Right atrium auricular region (tissue), 2 donors: ENCODE results near the gene GPR82. TPM values are rescaled to one million over a fixed set of nuclear protein-coding genes. Genes with fewer than 3 reads are reported as not detected.
A peak's percentile ranks its signal among the peaks of the same experiment; 100 is the strongest.

ENCODE experiments used
- DNase-seq: peaks from one replicate; pipeline ENCODE4 v3.0.0-alpha.2; 2019; ENCODE audit warnings: low spot score
- H3K27ac ChIP-seq, 2 donors: fragments of 200-600 bp; sonication (generic); 1 replicate in 1 of 2; 2 replicates in 1 of 2; pipeline ENCODE4 v1.5.1; 2016 to 2019
- H3K27me3 ChIP-seq, 2 donors: fragments of 200-600 bp; sonication (generic); one replicate each; pipeline versions ENCODE4 v1.5.1 to v1.6.0; 2017 to 2019
- H3K36me3 ChIP-seq: fragments of 200-600 bp; sonication (generic); one replicate; pipeline ENCODE4 v1.5.1; 2016
- H3K4me1 ChIP-seq, 2 donors: fragments of 200-600 bp; sonication (generic); one replicate each; pipeline versions ENCODE4 v1.5.1 to v1.6.0; 2017 to 2019
- H3K4me3 ChIP-seq, 2 donors: fragments of 200-600 bp; sonication (generic); 1 replicate in 1 of 2; 2 replicates in 1 of 2; pipeline ENCODE4 v1.5.1; 2017 to 2019; ENCODE audit warnings: mild to moderate bottlenecking in 1 of 2, moderate library complexity in 1 of 2
- H3K9me3 ChIP-seq, 2 donors: fragments of 200-600 bp; sonication (generic); one replicate each; pipeline ENCODE4 v1.5.1; 2019
- total RNA-seq, 2 donors: library from RNA; depleted of rRNA; stranded (reverse); fragments of >200 nt; gene quantifications; one replicate each; pipeline ENCODE4 v1.1.0, GENCODE V29; 2016
- TF ChIP-seq, protein P1 (sequence below), 2 donors: fragments of 200-600 bp; sonication (generic); IDR thresholded peaks; one replicate each; pipeline ENCODE4 v1.5.1; 2019; ENCODE audit warnings: antibody characterized with exemption in 2 of 2

Gene GPR82
- total RNA-seq, 2 donors from 2014 or later, result 0.31 TPM; not detected in 1

GRCh38 chrX:41733939-41734338, 10.0 kb downstream of the GPR82 start:
- H3K27me3 ChIP-seq, result no peaks in the 10 kb centered on the region
- no peaks in the 10 kb centered on the region for H3K4me1 ChIP-seq
- no peaks in the 10 kb centered on the region for H3K9me3 ChIP-seq
- H3K36me3 ChIP-seq, result no peaks in the 10 kb centered on the region
- DNase-seq, result no peak
- no peak overlapping the region for H3K4me3 ChIP-seq
- no peak overlapping the region for H3K27ac ChIP-seq
- TF ChIP-seq, protein P1, sequence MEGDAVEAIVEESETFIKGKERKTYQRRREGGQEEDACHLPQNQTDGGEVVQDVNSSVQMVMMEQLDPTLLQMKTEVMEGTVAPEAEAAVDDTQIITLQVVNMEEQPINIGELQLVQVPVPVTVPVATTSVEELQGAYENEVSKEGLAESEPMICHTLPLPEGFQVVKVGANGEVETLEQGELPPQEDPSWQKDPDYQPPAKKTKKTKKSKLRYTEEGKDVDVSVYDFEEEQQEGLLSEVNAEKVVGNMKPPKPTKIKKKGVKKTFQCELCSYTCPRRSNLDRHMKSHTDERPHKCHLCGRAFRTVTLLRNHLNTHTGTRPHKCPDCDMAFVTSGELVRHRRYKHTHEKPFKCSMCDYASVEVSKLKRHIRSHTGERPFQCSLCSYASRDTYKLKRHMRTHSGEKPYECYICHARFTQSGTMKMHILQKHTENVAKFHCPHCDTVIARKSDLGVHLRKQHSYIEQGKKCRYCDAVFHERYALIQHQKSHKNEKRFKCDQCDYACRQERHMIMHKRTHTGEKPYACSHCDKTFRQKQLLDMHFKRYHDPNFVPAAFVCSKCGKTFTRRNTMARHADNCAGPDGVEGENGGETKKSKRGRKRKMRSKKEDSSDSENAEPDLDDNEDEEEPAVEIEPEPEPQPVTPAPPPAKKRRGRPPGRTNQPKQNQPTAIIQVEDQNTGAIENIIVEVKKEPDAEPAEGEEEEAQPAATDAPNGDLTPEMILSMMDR (IDR thresholded peaks at IDR 0.05), result no peak

DNA sequence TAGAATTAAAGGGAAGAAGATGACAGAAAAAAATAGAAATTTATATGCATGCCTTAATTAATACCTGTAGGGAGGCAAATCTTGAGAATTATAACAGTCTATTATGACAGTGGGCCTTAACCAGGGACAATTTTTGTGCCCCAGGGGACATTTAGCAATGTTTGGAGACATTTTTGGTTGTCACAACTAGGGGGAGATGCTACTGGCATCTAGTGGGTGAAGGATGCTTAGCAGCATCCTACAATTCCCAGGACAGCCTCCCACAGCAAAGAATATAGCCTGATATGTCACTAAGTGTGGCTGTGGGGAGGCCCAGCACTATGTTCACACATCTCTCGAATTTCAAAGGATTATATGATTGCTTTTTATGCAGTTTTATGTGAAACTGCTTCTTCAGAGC, 10.5 kb downstream of the GPR82 start:
- Histone ChIP-seq H3K4me1 (no peaks in the 10 kb centered on the region), H3K36me3 (no peaks in the 10 kb centered on the region), H3K9me3 (no peaks in the 10 kb centered on the region), H3K4me3 (no peak overlapping the region), H3K27me3 (no peaks in the 10 kb centered on the region), H3K27ac (no peak overlapping the region)
- no peak for DNase-seq
- TF ChIP-seq, protein P1 (IDR thresholded peaks at IDR 0.05), result peak in 1 of 2 donors; percentile 59

DNA sequence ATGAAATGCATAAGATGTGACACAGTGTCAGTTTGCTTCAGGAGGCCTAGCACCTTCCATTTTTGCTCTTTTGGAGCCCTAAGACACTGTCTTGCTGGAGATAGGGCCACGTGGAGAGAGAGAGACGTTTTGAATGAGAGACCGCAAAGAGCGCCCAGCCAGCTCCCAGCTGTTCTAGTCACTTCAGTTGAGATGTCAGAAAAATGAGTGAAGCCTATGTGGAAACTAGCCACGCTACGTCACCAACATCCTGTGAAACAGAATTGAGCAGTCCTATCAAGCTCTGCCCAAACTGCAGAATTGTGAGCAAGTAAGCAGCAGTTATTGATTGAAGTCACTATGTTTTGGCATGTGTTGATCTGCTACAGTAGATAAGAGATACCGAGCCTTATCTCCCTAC, 13.1 kb downstream of the GPR82 start:
- Histone ChIP-seq H3K4me1 (no peaks in the 10 kb centered on the region), H3K4me3 (no peak overlapping the region), H3K36me3 (no peaks in the 10 kb centered on the region), H3K27me3 (no peaks in the 10 kb centered on the region), H3K27ac (no peak overlapping the region), H3K9me3 (no peaks in the 10 kb centered on the region)
- TF ChIP-seq, protein P1 (IDR thresholded peaks at IDR 0.05), result no peak
- no peak for DNase-seq

DNA sequence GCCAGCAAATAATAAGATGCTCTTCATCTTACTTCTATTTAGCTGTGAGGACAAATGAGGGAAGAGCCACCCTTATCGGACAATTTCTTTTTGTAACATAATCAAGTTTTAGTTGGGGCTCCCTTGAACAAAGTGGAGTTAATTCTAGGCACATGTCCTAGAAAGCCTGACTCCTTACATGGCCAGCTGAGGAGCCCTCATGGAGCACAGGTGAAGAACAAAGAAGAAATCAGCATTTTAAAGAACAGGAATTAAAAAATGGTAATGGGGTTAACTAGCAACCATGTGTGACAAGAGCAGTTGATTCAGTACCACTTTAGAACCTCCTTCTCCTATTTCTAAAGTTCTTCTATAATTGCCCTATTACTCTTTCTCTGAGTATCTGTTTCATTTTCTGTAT, 15.9 kb downstream of the GPR82 start:
- DNase-seq, result no peak
- H3K4me1 ChIP-seq, result no peaks in the 10 kb centered on the region
- H3K9me3 ChIP-seq, result no peaks in the 10 kb centered on the region
- H3K36me3 ChIP-seq, result no peaks in the 10 kb centered on the region
- H3K4me3 ChIP-seq, result no peak overlapping the region
- TF ChIP-seq, protein P1 (IDR thresholded peaks at IDR 0.05), result no peak
- no peak overlapping the region for H3K27ac ChIP-seq
- H3K27me3 ChIP-seq, result no peaks in the 10 kb centered on the region

- H3K27me3 ChIP-seq, result no peaks in the 10 kb centered on the region
- H3K4me1 ChIP-seq, result no peaks in the 10 kb centered on the region
- TF ChIP-seq, protein P1 (IDR thresholded peaks at IDR 0.05), result no peak
- H3K9me3 ChIP-seq, result no peaks in the 10 kb centered on the region
- no peaks in the 10 kb centered on the region for H3K36me3 ChIP-seq
- no peak for DNase-seq
- H3K27ac ChIP-seq, result no peak overlapping the region
- H3K4me3 ChIP-seq, result no peak overlapping the region
These were observed 26.7 kb downstream of the GPR82 start for GRCh38 chrX:41750716-41751115.

GRCh38 chrX:41758401-41758800, 34.4 kb downstream of the GPR82 start:
- H3K9me3 ChIP-seq, result no peaks in the 10 kb centered on the region
- no peaks in the 10 kb centered on the region for H3K4me1 ChIP-seq
- TF ChIP-seq, protein P1 (IDR thresholded peaks at IDR 0.05), result no peak

More at GRCh38 chrX:41758401-41758800, 34.4 kb downstream of the GPR82 start:
- Histone ChIP-seq H3K27ac (no peak overlapping the region), H3K36me3 (no peaks in the 10 kb centered on the region), H3K27me3 (no peaks in the 10 kb centered on the region), H3K4me3 (no peak overlapping the region)
- DNase-seq, result no peak
